GM03348 (cell line): ENCODE results near the gene CHCHD10.

Experiments used
- DNase-seq: peaks from one replicate; pipeline ENCODE4 v3.0.0; 2012; ENCODE audit warnings: low spot score

Gene CHCHD10

DNA sequence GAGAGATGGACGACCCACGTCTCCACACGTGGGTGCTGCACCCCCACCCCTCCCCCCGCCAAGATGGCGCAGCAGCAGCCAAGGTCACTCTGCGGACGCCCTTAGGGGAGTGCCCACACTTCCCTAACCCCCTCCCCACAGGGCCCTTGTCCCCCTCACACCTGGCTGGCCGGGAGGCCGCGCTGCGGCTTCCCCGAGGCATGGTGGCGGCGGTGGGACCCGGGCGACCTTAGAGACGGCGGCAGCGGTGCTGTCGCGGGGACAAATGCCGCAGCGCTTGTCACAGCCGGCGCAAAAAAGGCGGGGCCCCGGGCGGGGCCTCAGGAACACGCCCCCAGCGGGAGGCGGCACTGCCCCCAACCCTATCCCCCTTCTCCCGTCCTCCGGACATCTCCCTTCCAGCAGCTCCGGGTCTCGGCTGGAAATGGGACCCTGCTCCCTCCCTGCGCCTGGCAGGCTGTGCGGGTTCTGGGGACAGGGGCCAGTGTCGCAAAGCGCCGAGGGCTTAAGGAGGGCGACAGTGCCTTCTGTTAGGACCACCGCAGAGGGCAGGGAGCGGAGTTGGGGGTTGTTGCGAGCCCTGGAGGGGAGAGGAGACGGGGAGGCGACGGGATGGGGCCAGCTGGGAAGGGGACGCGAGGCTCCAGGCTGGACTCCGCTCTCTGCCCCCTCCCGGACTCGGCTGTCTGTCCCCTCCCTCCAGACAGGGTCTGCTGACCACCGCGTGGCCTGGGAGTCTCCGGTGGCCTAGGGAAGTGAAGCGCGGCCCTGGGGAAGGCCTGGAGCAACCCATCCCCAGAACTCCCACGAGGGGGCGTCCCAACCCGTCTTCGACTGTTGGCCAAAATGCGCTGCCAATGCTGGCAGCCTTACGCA, at the start of gene CHCHD10:
CHCHD10 (minus strand) TSS at position 300 of the 876 bp plus-strand sequence; CDS start at position 202, 98 bp downstream.
- peak; percentile 92 for DNase-seq

DNA sequence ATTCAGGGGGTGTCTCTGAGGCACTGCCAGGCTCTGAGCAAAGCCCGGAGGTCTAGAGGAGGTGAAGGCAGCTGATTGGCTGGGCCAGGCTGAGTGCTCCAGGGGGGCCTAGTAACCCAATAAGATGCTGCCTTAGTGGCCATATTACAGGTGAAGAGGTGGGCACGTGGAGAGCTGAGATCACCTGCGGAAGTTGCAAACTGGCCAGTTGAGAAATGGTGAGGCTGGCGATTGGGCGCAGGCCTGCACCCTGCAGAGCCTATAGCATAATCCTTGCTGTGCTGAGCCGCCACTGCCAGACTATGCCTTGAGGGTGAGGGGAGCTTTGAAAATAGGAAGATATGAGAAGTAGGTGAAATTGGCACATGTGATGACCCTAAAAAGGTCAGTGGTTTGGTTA, 49.4 kb upstream of the CHCHD10 start:
- DNase-seq, result no peak

DNA sequence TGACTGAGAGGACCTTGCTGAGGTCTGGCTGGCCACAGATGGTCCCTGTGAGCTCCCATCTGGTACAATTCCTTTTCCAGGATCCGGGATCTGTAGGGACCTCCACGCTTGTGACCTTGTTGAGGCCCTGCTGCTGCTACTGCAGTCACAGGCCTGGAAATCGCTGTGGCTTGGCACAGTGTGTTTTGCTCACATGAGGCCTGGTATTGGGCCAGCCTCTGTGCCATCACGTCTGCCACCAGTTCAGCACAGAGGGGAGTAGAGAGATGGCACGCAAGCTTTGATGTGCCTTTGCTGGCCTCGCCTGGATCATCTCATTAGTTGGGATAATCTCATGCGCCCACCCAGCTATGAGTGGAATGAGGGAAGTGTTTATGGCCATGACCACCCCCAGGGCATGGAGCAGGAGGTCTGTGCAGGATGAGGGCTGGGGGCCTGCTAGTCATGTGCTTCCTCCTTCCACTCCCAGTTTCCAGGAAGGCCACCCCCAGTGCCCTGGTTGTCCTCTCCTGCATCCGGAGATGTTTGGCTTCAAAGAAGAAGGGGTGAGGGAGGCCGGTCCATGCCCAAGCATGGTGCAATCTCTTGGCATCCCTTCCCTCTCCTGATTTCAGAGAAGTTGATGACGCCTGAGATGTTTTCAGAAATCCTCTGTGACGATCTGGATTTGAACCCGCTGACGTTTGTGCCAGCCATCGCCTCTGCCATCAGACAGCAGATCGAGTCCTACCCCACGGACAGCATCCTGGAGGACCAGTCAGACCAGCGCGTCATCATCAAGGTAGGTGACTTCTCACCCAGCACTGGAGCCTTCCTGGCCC, 48.6 kb upstream of the CHCHD10 start:
- no peak for DNase-seq

DNA sequence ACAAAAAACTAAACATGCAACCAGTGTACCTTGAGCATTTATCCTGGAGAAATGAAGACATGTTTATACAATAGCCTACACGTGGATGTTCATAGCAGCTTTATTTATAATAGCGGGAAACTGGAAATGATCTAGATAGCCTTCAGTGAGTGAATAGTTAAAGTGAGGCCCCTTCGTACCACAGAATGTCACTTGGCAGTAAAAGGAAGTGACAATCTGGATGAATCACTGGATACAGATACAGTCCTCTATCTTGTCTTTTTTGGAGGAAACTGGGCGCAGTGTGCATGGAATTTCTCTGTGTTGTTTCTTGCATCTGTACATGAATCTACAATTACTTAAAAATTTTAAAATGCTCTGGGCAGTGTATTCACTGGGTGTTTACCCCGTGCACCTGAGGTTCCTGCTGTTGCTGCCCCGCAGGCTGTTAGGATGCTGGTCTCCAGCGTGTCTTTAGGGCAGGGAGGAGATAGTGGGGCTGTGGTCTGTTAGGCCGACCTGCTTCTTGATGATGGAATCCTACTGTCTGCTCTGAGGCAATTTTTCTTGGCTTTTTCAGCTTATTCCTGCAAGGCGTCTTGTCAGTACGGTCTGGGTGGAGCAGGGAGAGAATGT, 47.9 kb upstream of the CHCHD10 start:
- DNase-seq, result no peak

GRCh38 chr22:23812378-23812777, 44.6 kb upstream of the CHCHD10 start:
- DNase-seq, result no peak

DNA sequence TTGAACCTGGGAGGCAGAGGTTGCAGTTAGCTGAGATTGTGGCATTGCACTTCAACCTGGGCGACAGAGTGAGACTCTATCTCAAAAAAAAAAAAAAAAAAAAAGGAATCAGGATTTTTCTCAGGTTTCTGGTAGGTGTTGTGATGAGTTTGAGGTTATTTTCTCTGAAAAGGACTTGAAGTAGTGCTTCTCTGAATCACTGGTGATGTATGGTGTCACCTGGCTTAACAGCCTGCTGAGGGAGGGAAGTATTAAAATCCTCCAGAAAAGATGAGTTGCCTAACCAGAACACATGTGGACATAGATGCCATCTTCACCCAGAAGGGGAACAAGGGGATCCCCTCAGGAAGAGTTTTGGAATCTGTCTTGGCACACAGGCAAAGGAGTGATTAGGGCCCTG, 39.1 kb upstream of the CHCHD10 start:
- DNase-seq, result no peak

DNA sequence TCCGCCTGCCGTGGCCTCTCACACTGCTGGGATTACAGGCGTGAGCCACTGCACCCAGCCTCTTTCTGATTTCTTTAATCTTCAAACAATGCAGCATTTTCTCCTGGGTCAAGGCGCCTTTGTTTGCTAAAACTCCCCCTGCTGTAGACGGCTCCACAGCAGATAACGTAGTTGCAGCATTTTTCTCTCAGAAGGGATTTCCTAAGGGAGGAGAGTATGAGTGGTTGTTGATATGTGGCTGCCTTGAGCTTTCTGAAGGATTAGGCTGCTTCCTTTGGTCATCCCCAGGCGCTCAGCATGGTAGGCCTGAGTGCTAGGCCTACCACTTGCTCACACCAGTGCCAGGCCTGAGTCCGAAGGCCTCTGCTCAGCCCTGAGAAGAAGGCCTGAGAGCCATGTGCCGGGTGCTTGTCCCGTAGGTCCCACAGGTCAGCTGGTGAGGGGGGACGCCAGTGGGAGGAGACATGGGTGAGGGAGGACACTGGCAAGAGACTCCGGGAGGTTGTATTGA, 37.1 kb upstream of the CHCHD10 start:
- no peak for DNase-seq

GRCh38 chr22:23803001-23803819, 35.4 kb upstream of the CHCHD10 start:
- DNase-seq, result no peak

- no peak for DNase-seq
Observed at GRCh38 chr22:23801886-23802377, 34.2 kb upstream of the CHCHD10 start.

GRCh38 chr22:23801238-23801821, 33.6 kb upstream of the CHCHD10 start:
- no peak for DNase-seq

DNA sequence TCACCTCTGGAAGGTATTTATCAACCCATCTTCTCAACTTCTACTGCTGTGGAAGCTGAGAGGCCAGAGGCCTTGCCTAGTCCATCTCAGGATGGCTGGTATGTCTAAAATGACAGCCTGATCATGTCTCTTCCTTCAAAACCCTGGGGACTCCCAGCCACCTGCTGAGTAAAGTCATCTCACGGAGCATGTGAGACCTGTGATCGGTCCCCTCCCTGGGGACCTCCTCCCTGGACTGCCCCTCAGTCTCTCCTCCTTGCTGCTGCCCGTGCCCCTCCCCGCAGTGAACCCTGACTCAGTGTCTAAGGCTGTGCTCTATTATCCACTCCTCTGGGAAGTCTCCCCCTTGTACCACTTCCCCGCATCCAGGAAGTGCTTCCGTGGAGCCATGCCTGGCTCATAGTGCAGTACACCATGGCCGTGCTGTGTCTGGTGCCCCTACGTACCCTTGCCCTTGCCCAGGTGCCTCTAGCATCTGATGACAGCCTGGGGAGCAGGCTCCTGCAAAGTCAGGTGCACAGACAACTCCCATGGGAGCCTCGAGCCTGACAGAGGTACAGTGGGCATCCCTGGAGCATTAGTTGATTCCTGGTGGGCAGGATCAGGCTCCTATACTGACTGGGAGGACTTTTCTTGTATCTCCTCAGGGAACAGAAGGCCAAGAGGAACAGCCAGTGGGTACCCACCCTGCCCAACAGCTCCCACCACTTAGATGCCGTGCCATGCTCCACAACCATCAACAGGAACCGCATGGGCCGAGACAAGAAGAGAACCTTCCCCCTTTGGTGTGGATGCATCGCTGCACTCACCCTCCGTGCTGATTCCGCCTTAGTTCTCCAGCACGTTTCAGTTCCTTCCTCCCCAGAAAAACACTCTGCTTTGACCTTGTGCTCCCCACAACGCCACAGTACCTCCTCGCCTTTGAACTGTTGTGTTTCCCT, 32.8 kb upstream of the CHCHD10 start:
- no peak for DNase-seq

- no peak for DNase-seq
Observed at GRCh38 chr22:23796461-23796860, 28.7 kb upstream of the CHCHD10 start.

DNA sequence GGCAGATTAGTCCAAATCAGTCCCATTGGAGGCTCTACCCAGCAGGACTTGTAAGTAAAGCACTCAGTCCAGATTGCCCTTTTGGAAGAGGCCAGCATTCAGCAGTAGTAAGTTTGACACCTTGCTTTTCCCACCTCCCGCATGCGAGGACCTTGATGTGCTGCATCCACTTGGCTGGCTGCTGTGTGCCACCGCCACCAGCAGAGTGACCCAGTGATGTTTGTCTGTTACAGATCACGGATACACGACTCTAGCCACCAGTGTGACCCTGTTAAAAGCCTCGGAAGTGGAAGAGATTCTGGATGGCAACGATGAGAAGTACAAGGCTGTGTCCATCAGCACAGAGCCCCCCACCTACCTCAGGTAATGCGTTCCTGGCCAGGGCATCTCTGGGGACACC, 25.6 kb upstream of the CHCHD10 start:
- DNase-seq, result no peak

DNA sequence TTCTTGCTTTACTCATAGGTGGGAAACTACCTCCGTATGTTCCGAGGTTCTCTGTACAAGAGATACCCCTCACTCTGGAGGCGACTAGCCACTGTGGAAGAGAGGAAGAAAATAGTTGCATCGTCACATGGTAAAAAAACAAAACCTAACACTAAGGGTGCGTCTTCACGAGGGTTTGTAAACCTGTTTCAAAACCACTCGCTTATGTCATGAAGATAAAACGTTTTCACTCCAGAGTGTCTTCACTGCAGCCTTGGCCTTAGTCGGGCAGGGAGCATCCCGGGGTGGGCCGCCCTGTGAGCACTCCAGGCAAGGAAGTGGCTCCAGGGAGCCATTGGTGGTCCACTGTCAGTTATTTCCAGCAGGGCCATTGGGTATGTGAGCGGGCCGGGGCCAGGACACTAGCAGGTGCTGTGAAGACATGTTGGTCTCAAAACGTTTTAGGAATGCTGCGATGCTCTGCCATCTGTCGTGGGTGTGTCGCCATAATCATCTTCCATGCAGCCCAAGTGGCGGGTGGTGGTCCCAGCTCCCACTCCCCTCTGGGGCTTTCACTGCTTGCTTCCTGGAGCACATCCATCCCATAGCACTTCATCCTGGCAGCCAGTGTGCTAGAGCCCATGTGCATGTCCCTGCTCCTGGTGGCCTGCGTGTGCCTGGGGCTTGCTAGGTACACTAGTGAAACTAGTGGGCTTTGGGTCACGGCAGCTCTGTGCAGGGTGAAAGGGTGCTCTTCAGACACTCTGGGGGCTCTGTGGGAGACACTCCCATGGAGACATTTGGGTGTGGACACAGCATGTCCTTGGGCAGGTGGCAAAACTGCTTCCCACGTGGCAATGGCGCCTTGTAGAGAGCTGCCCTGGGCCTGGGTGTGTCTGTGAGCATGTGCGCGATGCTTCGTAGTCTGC, 24.2 kb upstream of the CHCHD10 start:
- no peak for DNase-seq

- DNase-seq, result peak; percentile 87
Observed at GRCh38 chr22:23790819-23791737, 23.3 kb upstream of the CHCHD10 start.

DNA sequence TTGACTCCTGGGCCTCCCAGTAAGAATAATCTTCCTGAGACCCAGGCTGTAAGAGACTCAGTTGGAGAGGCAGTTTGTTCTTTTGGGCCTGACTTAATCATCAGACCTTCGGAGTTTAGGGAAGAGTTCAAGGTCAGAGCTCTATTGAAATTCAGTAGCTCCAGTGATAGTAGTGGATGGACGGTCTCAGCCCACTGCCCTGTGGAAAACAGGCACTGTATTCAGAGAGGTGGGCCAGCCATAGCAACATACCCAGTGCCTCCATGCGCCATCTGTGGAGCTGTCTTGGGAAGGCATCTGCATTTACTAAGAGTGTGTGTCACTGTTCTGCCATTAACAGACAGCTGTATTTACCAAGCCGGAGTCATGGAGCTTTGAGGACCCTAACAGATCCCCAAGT, 21.9 kb upstream of the CHCHD10 start:
- DNase-seq, result no peak

DNA sequence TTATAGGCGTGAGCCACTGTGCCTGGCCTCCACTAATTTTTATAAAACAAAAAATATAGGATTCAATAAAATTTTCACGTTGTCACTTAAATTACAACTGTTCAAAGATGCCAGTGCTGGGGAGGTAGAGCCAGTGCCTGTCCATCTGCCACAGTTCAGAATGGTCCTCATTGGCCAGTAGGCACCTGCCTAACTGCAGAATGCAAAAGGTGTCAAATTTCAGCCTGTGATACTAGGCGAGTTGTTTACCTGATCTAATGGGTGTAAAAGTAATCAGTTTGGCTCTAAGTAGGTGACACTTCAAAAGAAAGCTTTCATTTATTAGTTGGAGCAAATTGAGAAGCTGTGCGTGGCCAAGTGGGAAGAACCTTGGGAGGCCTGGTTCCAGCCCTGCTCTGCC, 21.3 kb upstream of the CHCHD10 start:
- DNase-seq, result no peak

- no peak for DNase-seq
Observed at GRCh38 chr22:23787910-23788309, 20.1 kb upstream of the CHCHD10 start.
